Measurements from ENCODE around the gene CADM3.

Gene CADM3

GRCh38 chr1:159175571-159175970, 4.2 kb downstream of the CADM3 start:
- DNase-seq, result no peak

GRCh38 chr1:159177272-159177907, 6.0 kb downstream of the CADM3 start:
- peak; percentile 80 for DNase-seq

GRCh38 chr1:159179906-159180305, 8.5 kb downstream of the CADM3 start:
- DNase-seq, result no peak

GRCh38 chr1:159180516-159180915, 9.1 kb downstream of the CADM3 start:
- no peak for DNase-seq

- no peak for DNase-seq
Measured at GRCh38 chr1:159181328-159182024, 10.1 kb downstream of the CADM3 start.

GRCh38 chr1:159184201-159184600, 12.8 kb downstream of the CADM3 start:
- DNase-seq, result no peak

GRCh38 chr1:159185121-159185520, 13.7 kb downstream of the CADM3 start:
- no peak for DNase-seq

- no peak for DNase-seq
Measured at GRCh38 chr1:159187033-159187432, 15.6 kb downstream of the CADM3 start.

GRCh38 chr1:159187647-159188374, 16.4 kb downstream of the CADM3 start:
- no peak for DNase-seq

GRCh38 chr1:159188375-159188788, 17.0 kb downstream of the CADM3 start:
- DNase-seq, result no peak

- DNase-seq, result no peak
Measured at GRCh38 chr1:159190441-159190840, 19.0 kb downstream of the CADM3 start.

- peak; percentile 24 for DNase-seq
Measured at GRCh38 chr1:159196543-159196942, 25.1 kb downstream of the CADM3 start.

- peak; percentile 83 for DNase-seq
Measured at GRCh38 chr1:159197561-159198557, 26.4 kb downstream of the CADM3 start.

- DNase-seq, result no peak
Measured at GRCh38 chr1:159199901-159200300, 28.5 kb downstream of the CADM3 start.

GRCh38 chr1:159200769-159201168, 29.4 kb downstream of the CADM3 start:
- no peak for DNase-seq

- no peak for DNase-seq
Measured at GRCh38 chr1:159201642-159202041, 30.2 kb downstream of the CADM3 start.

GRCh38 chr1:159203610-159204009, 32.2 kb downstream of the CADM3 start:
- no peak for DNase-seq

GRCh38 chr1:159204161-159205141, 33.0 kb downstream of the CADM3 start, which contains the start of gene ACKR1:
Gene ACKR1 (plus strand): TSS chr1:159204875. CDS start chr1:159204960, 85 bp downstream.
- no peak for DNase-seq

GRCh38 chr1:159205225-159205624, 33.8 kb downstream of the CADM3 start:
- no peak for DNase-seq

GRCh38 chr1:159206110-159206509, 34.7 kb downstream of the CADM3 start:
- no peak for DNase-seq

GRCh38 chr1:159207080-159207479, 35.7 kb downstream of the CADM3 start:
- DNase-seq, result no peak
